Neutrophil (primary cell): ENCODE results near the gene SHISAL1.
"Not testable (repeated sequence)": the region's sequence is repeated elsewhere in the genome, so short reads cannot be mapped to it uniquely, and the experiment has no call there.

Source experiments
- H3K27ac ChIP-seq: fragments of 200-600 bp; sonication (generic); 2 replicates; pipeline ENCODE4 v1.5.1; 2016; ENCODE audit warnings: mild to moderate bottlenecking, moderate library complexity
- H3K27me3 ChIP-seq: fragments of 200-600 bp; sonication (generic); 2 replicates; pipeline ENCODE4 v1.6.0; 2016; ENCODE audit warnings: mild to moderate bottlenecking
- H3K36me3 ChIP-seq: fragments of 200-600 bp; sonication (generic); 2 replicates; pipeline ENCODE4 v1.5.1; 2017
- H3K4me1 ChIP-seq, 2 experiments: fragments of 200-600 bp in 1 of 2; sonication (generic) in 1 of 2; 1 replicate in 1 of 2; 2 replicates in 1 of 2; pipeline versions ENCODE4 v1.5.1 to v1.6.1; 2013 to 2016; ENCODE audit warnings: low read depth in 1 of 2, low read length in 1 of 2, mild to moderate bottlenecking in 1 of 2, moderate library complexity in 1 of 2; ENCODE audit not compliant: control insufficient read depth in 1 of 2, insufficient read depth in 1 of 2
- H3K4me3 ChIP-seq, 2 experiments: fragments of 200-600 bp in 1 of 2; sonication (generic) in 1 of 2; 1 replicate in 1 of 2; 2 replicates in 1 of 2; pipeline ENCODE4 v1.5.1; 2013 to 2016; ENCODE audit warnings: low read depth in 1 of 2, low read length in 1 of 2, mild to moderate bottlenecking in 1 of 2, moderate library complexity in 1 of 2
- H3K9me3 ChIP-seq: fragments of 200-600 bp; sonication (generic); 2 replicates; pipeline ENCODE4 v1.5.1; 2016
- TF ChIP-seq, protein P1 (sequence below): fragments of 200-600 bp; sonication (generic); IDR thresholded peaks from 2 replicates; pipeline ENCODE4 v1.5.1; 2016; ENCODE audit warnings: antibody characterized with exemption

Gene SHISAL1

DNA sequence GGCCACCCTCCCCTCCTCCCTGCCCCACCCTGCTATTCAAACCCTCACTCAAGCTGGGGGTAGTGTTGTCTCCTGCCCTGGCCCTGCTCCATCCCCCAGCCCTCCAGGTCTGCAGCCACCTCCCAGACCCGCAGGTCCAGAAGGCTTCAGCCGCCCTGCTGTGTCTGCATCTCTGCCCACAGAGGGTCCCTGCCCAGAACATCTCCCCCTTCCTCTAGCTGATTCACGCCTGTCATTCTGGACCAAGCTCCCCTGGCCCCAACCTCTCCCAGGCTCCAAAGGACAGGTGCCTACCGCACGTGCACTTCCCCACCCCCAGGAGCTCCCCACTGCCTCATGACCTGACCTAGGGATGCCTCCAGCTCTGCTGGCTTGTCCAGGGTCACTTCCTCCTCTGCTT, 16.0 kb upstream of the SHISAL1 start:
- Histone ChIP-seq H3K4me3 (no peak overlapping the region), H3K36me3 (no peaks in the 10 kb centered on the region), H3K27ac (no peak overlapping the region), H3K4me1 (no peaks in the 10 kb centered on the region), H3K9me3 (no peaks in the 10 kb centered on the region), H3K27me3 (peaks cover 98% of the 10 kb centered on the region)
- TF ChIP-seq, protein P1, sequence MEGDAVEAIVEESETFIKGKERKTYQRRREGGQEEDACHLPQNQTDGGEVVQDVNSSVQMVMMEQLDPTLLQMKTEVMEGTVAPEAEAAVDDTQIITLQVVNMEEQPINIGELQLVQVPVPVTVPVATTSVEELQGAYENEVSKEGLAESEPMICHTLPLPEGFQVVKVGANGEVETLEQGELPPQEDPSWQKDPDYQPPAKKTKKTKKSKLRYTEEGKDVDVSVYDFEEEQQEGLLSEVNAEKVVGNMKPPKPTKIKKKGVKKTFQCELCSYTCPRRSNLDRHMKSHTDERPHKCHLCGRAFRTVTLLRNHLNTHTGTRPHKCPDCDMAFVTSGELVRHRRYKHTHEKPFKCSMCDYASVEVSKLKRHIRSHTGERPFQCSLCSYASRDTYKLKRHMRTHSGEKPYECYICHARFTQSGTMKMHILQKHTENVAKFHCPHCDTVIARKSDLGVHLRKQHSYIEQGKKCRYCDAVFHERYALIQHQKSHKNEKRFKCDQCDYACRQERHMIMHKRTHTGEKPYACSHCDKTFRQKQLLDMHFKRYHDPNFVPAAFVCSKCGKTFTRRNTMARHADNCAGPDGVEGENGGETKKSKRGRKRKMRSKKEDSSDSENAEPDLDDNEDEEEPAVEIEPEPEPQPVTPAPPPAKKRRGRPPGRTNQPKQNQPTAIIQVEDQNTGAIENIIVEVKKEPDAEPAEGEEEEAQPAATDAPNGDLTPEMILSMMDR, result no peak

DNA sequence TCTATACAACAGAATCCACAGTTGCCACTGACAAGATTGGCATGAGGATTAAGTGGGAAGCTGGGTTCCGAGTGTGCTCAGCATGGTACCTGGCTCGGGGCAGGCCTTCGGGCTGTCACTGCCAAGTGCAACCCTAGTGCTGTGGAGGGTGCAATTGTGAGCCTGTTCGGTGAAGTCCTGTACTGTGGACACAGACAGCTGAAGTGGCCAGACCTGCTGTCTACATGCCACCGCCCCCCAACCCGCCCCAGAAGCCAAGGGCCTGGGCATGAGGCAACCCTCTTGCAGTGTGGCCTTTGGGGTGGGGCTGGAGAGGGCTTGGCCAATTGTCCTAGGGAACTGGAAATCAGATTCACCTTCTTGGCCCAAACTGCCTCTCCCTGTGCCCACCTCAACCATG, 15.6 kb upstream of the SHISAL1 start:
- Histone ChIP-seq H3K9me3 (no peaks in the 10 kb centered on the region), H3K4me3 (no peak overlapping the region), H3K36me3 (no peaks in the 10 kb centered on the region), H3K27ac (no peak overlapping the region), H3K4me1 (no peaks in the 10 kb centered on the region), H3K27me3 (peaks cover 97% of the 10 kb centered on the region)
- TF ChIP-seq, protein P1, result no peak

DNA sequence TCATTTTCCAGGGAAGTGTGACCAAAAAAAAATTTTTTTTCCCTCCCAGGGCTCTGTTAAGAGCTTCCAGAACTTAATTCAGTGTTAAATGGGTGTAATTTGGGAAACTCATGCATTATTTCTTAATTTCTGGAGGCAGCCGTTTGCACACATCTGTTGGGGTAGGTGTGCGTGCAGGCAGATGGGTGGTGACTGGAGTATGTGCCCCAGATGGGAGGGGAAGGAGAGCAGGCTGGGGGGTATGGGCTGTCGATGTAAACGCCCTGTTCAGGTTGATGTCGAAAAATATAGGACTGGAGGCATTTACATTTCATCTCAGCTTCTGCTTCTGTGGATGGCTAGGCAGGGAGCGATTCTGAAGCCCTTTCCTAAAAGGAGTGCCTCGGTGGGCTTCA, 13.7 kb upstream of the SHISAL1 start:
- H3K9me3 ChIP-seq, result no peaks in the 10 kb centered on the region
- no peaks in the 10 kb centered on the region for H3K4me1 ChIP-seq
- TF ChIP-seq, protein P1, result no peak
- H3K36me3 ChIP-seq, result no peaks in the 10 kb centered on the region
- no peak overlapping the region for H3K27ac ChIP-seq
- H3K4me3 ChIP-seq, result peak overlapping the region in 1 of 2 experiments; percentile 9
- H3K27me3 ChIP-seq, result peaks cover 80% of the 10 kb centered on the region

DNA sequence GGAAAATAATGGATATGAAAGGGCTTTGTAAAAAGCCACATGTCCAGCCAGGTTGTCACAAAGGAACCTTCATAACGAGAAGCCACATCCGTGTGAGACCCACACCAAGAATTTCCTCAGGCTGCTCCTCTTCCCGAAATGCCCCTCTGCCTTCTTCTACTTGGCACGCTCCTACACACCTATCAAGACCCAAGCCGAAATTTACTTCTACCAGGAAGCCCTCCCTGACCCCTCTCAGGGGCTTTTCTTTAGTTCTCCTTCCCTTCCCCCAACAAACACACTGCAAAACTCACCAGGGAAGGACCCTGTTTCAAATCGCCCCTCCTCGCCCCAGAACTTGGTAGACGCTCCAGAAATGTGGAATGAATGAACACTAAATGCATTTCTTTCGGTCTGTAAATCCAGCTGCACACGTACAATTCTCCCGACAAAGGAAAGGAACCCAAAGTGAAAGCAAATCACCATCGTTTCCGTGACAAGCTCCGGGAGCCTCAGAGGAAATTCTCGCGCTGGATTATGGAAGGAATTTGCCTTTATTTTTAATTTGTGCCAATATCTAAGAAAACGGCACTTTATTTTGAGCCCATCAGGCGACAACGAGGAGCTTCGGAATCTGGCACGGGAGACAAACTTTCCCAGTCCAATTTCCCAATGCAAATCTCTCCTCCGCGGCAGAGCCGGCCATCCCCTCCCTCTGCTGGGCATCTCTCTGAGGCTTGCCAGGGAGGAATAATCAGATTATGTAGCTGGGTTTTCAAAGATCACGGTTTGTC, 13.2 kb upstream of the SHISAL1 start:
- H3K4me3 ChIP-seq, result peak overlapping the region in 1 of 2 experiments; percentile 9
- no peaks in the 10 kb centered on the region for H3K36me3 ChIP-seq
- TF ChIP-seq, protein P1, result no peak
- no peaks in the 10 kb centered on the region for H3K4me1 ChIP-seq
- peaks cover 75% of the 10 kb centered on the region for H3K27me3 ChIP-seq
- H3K9me3 ChIP-seq, result no peaks in the 10 kb centered on the region
- H3K27ac ChIP-seq, result no peak overlapping the region

DNA sequence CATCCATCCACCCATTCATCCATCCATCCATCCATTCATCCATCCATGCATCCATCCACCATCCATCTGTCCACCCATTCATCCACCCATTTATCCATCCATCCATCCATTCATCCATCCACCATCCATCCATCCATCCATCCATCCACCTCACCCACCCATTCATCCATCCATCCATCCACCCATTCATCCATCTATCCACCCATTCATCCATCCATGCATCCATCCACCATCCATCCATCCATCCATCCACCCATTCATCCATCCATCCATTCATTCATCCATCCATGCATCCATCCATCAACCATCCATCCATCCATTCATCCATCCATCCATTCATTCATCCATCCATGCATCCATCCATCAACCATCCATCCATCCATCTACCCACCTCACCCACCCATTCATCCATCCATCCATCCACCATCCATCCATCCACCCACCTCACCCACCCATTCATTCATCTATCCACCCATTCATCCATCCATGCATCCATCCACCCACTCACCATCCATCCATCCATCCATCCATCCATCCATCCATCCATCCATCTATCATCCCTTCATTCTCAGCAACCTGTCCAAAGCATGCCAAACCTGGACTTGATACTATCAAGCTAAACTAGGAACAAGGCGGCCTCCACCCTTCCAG, 10.5 kb upstream of the SHISAL1 start:
- not testable (repeated sequence) for H3K36me3 ChIP-seq, H3K9me3 ChIP-seq, H3K27ac ChIP-seq, H3K4me3 ChIP-seq, H3K4me1 ChIP-seq
- peaks cover 48% of the 10 kb centered on the region for H3K27me3 ChIP-seq

DNA sequence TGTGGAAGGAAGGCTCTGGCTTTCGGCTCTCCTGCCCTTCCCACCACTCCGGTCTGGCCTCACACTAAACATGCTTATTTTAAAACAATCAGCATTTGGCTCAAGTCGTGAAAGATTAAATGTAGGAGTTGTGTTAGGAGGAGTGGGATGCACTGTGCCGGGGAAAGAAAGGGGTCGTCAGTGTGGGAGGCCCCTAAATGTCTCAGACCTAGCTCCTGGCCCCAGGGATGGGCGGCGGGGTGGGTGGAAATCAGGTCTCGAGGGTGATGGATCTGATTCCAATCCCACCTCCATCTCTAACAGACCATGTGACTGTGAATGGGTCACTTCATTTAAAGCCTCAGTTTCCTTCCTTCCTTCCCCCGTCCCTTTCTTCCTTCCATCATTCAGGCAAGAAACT, 6.9 kb upstream of the SHISAL1 start:
- no peak overlapping the region for H3K4me3 ChIP-seq
- no peak overlapping the region for H3K27ac ChIP-seq
- H3K9me3 ChIP-seq, result no peaks in the 10 kb centered on the region
- no peaks in the 10 kb centered on the region for H3K4me1 ChIP-seq
- TF ChIP-seq, protein P1, result no peak
- peaks cover 12% of the 10 kb centered on the region for H3K27me3 ChIP-seq
- H3K36me3 ChIP-seq, result no peaks in the 10 kb centered on the region
